ENCODE measurements around the gene RPS6KC1.
"Not testable (repeated sequence)": the region's sequence is repeated elsewhere in the genome, so short reads cannot be mapped to it uniquely, and the experiment has no call there.

RPS6KC1 gene

GRCh38 chr1:213107613-213108012, 56.6 kb downstream of the RPS6KC1 start:
- DNase-seq (ENCODE audit: low spot score), result no peak

GRCh38 chr1:213110349-213111300, 59.6 kb downstream of the RPS6KC1 start:
- H3K27ac Mint-ChIP-seq, result no peak overlapping the region
- H3K4me3 Mint-ChIP-seq, result no peak overlapping the region
- DNase-seq (ENCODE audit: low spot score), result no peak
- H3K4me1 Mint-ChIP-seq (ENCODE audit: low read depth), result peaks cover 9% of the 10 kb centered on the region
- H3K27me3 Mint-ChIP-seq (ENCODE audit: low read depth), result no peaks in the 10 kb centered on the region
- H3K9me3 Mint-ChIP-seq, result peaks cover 8% of the 10 kb centered on the region
- H3K36me3 Mint-ChIP-seq (ENCODE audit: low read depth), result peaks cover 2% of the 10 kb centered on the region

More at GRCh38 chr1:213107613-213108012, 56.6 kb downstream of the RPS6KC1 start:
- Mint-ChIP-seq H3K36me3 (ENCODE audit: low read depth) (peaks cover 2% of the 10 kb centered on the region), H3K4me1 (ENCODE audit: low read depth) (peaks cover 9% of the 10 kb centered on the region), H3K27ac (no peak overlapping the region), H3K9me3 (peaks cover 8% of the 10 kb centered on the region), H3K27me3 (ENCODE audit: low read depth) (no peaks in the 10 kb centered on the region), H3K4me3 (no peak overlapping the region)

- Mint-ChIP-seq H3K4me3 (no peak overlapping the region), H3K4me1 (ENCODE audit: low read depth) (peaks cover 9% of the 10 kb centered on the region), H3K9me3 (peaks cover 8% of the 10 kb centered on the region), H3K27me3 (ENCODE audit: low read depth) (no peaks in the 10 kb centered on the region), H3K36me3 (ENCODE audit: low read depth) (peaks cover 2% of the 10 kb centered on the region), H3K27ac (no peak overlapping the region)
- DNase-seq (ENCODE audit: low spot score), result no peak
Observed at GRCh38 chr1:213111502-213111901, 60.5 kb downstream of the RPS6KC1 start.

GRCh38 chr1:213112723-213113122, 61.7 kb downstream of the RPS6KC1 start:
- not testable (repeated sequence) for H3K27ac Mint-ChIP-seq; H3K9me3 Mint-ChIP-seq; H3K4me1 Mint-ChIP-seq (ENCODE audit: low read depth); H3K27me3 Mint-ChIP-seq (ENCODE audit: low read depth); H3K4me3 Mint-ChIP-seq; H3K36me3 Mint-ChIP-seq (ENCODE audit: low read depth); DNase-seq (ENCODE audit: low spot score)

- H3K4me1 Mint-ChIP-seq (ENCODE audit: low read depth); H3K9me3 Mint-ChIP-seq; H3K4me3 Mint-ChIP-seq; H3K36me3 Mint-ChIP-seq (ENCODE audit: low read depth); DNase-seq (ENCODE audit: low spot score); H3K27ac Mint-ChIP-seq; H3K27me3 Mint-ChIP-seq (ENCODE audit: low read depth): not testable (repeated sequence)
Observed at GRCh38 chr1:213117699-213118180, 66.7 kb downstream of the RPS6KC1 start.

GRCh38 chr1:213119794-213120193, 68.8 kb downstream of the RPS6KC1 start:
- DNase-seq (ENCODE audit: low spot score), result no peak
- Mint-ChIP-seq H3K27me3 (ENCODE audit: low read depth) (no peaks in the 10 kb centered on the region), H3K27ac (no peak overlapping the region), H3K4me1 (ENCODE audit: low read depth) (no peaks in the 10 kb centered on the region), H3K4me3 (no peak overlapping the region), H3K36me3 (ENCODE audit: low read depth) (no peaks in the 10 kb centered on the region), H3K9me3 (no peaks in the 10 kb centered on the region)

- no peak for DNase-seq (ENCODE audit: low spot score)
- Mint-ChIP-seq H3K4me1 (ENCODE audit: low read depth) (no peaks in the 10 kb centered on the region), H3K9me3 (no peaks in the 10 kb centered on the region), H3K4me3 (no peak overlapping the region), H3K27me3 (ENCODE audit: low read depth) (no peaks in the 10 kb centered on the region), H3K27ac (no peak overlapping the region), H3K36me3 (ENCODE audit: low read depth) (no peaks in the 10 kb centered on the region)
Observed at GRCh38 chr1:213120386-213120785, 69.3 kb downstream of the RPS6KC1 start.

- Mint-ChIP-seq H3K4me1 (ENCODE audit: low read depth) (peaks cover 3% of the 10 kb centered on the region), H3K36me3 (ENCODE audit: low read depth) (no peaks in the 10 kb centered on the region), H3K27ac (no peak overlapping the region), H3K4me3 (no peak overlapping the region), H3K27me3 (ENCODE audit: low read depth) (no peaks in the 10 kb centered on the region), H3K9me3 (no peaks in the 10 kb centered on the region)
- no peak for DNase-seq (ENCODE audit: low spot score)
Observed at GRCh38 chr1:213120961-213121360, 69.9 kb downstream of the RPS6KC1 start.

GRCh38 chr1:213122514-213122929, 71.5 kb downstream of the RPS6KC1 start:
- no peaks in the 10 kb centered on the region for H3K36me3 Mint-ChIP-seq (ENCODE audit: low read depth)
- no peak overlapping the region for H3K27ac Mint-ChIP-seq
- no peaks in the 10 kb centered on the region for H3K9me3 Mint-ChIP-seq
- H3K27me3 Mint-ChIP-seq (ENCODE audit: low read depth), result no peaks in the 10 kb centered on the region
- H3K4me3 Mint-ChIP-seq, result no peak overlapping the region
- DNase-seq (ENCODE audit: low spot score), result no peak
- peaks cover 3% of the 10 kb centered on the region for H3K4me1 Mint-ChIP-seq (ENCODE audit: low read depth)

GRCh38 chr1:213123087-213123486, 72.0 kb downstream of the RPS6KC1 start:
- Mint-ChIP-seq H3K9me3 (no peaks in the 10 kb centered on the region), H3K27ac (no peak overlapping the region), H3K27me3 (ENCODE audit: low read depth) (no peaks in the 10 kb centered on the region), H3K4me1 (ENCODE audit: low read depth) (peaks cover 3% of the 10 kb centered on the region), H3K36me3 (ENCODE audit: low read depth) (no peaks in the 10 kb centered on the region), H3K4me3 (no peak overlapping the region)
- DNase-seq (ENCODE audit: low spot score), result no peak

- H3K4me3 Mint-ChIP-seq, result no peak overlapping the region
- no peaks in the 10 kb centered on the region for H3K27me3 Mint-ChIP-seq (ENCODE audit: low read depth)
- H3K9me3 Mint-ChIP-seq, result no peaks in the 10 kb centered on the region
- H3K36me3 Mint-ChIP-seq (ENCODE audit: low read depth), result no peaks in the 10 kb centered on the region
- H3K4me1 Mint-ChIP-seq (ENCODE audit: low read depth), result peaks cover 3% of the 10 kb centered on the region
- no peak for DNase-seq (ENCODE audit: low spot score)
- H3K27ac Mint-ChIP-seq, result no peak overlapping the region
Observed at GRCh38 chr1:213123536-213123935, 72.5 kb downstream of the RPS6KC1 start.

- H3K9me3 Mint-ChIP-seq, result no peaks in the 10 kb centered on the region
- H3K36me3 Mint-ChIP-seq (ENCODE audit: low read depth), result no peaks in the 10 kb centered on the region
- H3K27ac Mint-ChIP-seq, result no peak overlapping the region
- H3K4me3 Mint-ChIP-seq, result no peak overlapping the region
- H3K4me1 Mint-ChIP-seq (ENCODE audit: low read depth), result peaks cover 3% of the 10 kb centered on the region
- no peaks in the 10 kb centered on the region for H3K27me3 Mint-ChIP-seq (ENCODE audit: low read depth)
- no peak for DNase-seq (ENCODE audit: low spot score)
Observed at GRCh38 chr1:213124590-213124989, 73.5 kb downstream of the RPS6KC1 start.

GRCh38 chr1:213125643-213126042, 74.6 kb downstream of the RPS6KC1 start:
- Mint-ChIP-seq H3K36me3 (ENCODE audit: low read depth) (no peaks in the 10 kb centered on the region), H3K9me3 (no peaks in the 10 kb centered on the region), H3K4me3 (no peak overlapping the region), H3K4me1 (ENCODE audit: low read depth) (peaks cover 3% of the 10 kb centered on the region), H3K27me3 (ENCODE audit: low read depth) (no peaks in the 10 kb centered on the region), H3K27ac (no peak overlapping the region)
- DNase-seq (ENCODE audit: low spot score), result no peak

GRCh38 chr1:213127074-213127473, 76.0 kb downstream of the RPS6KC1 start:
- H3K4me3 Mint-ChIP-seq, result no peak overlapping the region
- H3K36me3 Mint-ChIP-seq (ENCODE audit: low read depth), result no peaks in the 10 kb centered on the region
- H3K27me3 Mint-ChIP-seq (ENCODE audit: low read depth), result no peaks in the 10 kb centered on the region
- peaks cover 3% of the 10 kb centered on the region for H3K4me1 Mint-ChIP-seq (ENCODE audit: low read depth)
- H3K27ac Mint-ChIP-seq, result no peak overlapping the region
- no peak for DNase-seq (ENCODE audit: low spot score)
- H3K9me3 Mint-ChIP-seq, result no peaks in the 10 kb centered on the region
